ENCODE results near the gene DNAJC5. TPM values are rescaled to one million over a fixed set of nuclear protein-coding genes. Genes with fewer than 3 reads are reported as not detected.

The DNAJC5 gene
- total RNA-seq, 4 donors from 2014 or later, result 41.3 to 137 (median 113) TPM

DNA sequence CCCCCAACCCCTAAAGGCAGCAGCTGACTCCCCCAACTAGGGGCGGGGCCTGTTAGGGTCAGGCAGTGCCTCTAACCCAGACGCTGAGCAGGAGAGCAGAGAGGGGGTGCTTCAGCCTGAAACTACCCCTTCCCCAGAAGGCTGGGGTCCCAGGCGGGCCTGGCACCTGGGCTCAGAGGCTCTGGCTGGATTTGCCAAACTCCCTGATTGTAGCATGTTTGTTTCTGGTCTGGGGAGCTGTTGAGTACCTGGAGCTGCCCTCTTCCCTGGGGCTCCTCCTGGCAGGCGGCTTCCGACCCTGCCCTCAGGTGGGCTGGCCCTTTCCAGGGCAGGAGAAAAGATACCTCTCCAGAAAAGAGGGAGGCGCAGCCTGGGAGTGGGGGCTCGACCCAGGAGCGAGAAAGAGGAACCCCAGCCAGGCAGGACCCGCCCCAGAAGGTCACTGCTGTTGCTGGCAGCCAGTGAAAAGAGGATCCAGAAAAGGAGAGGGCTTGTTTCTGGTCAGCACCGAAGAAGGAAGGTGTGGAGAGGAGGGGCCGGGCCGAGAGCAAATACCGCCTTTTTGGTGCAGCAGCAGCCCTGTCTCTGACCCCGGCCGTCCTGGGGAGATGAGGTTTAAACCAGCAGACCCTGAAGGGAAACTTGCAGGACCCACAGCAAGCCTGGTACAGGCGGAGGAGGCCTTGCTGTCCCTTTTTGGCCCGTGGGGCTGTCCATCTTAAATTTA, 34.4 kb upstream of the DNAJC5 start:
- DNase-seq, result no peak

DNA sequence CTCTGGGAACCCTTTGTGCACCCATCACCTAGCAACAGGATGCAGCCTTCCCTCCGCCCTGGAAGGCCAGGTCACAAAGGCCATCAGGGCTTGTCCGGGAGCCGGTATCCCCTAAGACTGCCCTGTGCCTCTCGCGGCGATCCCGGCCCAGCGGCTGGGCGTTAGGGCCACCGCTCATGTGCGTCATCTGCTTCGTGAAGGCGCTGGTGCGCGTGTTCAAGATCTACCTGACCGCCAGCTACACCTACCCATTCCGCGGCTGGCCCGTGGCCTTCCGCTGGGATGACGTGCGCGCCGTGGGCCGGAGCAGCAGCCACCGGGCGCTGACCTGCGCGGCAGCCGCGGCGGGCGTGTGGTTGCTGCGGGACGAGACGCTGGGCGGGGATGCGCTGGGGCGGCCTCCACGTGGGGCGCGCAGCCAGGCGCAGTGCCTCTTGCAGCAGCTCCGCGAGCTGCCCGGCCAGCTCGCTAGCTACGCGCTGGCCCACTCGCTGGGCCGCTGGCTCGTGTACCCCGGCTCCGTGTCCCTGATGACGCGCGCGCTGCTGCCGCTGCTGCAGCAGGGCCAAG, 33.5 kb upstream of the DNAJC5 start, which contains the start of gene ABHD16B:
Gene ABHD16B (plus strand): TSS at position 134 of the 570 bp plus-strand sequence. CDS start 43 bp downstream, at position 177.
- Histone ChIP-seq H3K27ac (no peak within 1 kb of the TSS), H3K9me3 (no peaks in the 10 kb centered on the region), H3K36me3 (peaks cover 0 to 14% (median 0%) of the 10 kb centered on the region in 3 donors), H3K4me3 (no peak within 1 kb of the TSS), H3K27me3 (no peaks in the 10 kb centered on the region), H3K4me1 (peaks cover 0 to 41% (median 25%) of the 10 kb centered on the region in 4 donors)
- TF ChIP-seq POLR2A (IDR thresholded peaks at IDR 0.05) (no peak), CTCF (IDR thresholded peaks at IDR 0.05) (no peak)
- DNase-seq, result no peak

More for the DNA sequence above, 34.4 kb upstream of the DNAJC5 start:
- Histone ChIP-seq H3K4me1 (peaks cover 0 to 42% (median 21%) of the 10 kb centered on the region in 4 donors), H3K27ac (no peak overlapping the region), H3K9me3 (no peaks in the 10 kb centered on the region), H3K4me3 (no peak overlapping the region), H3K27me3 (no peaks in the 10 kb centered on the region), H3K36me3 (peaks cover 0 to 14% (median 0%) of the 10 kb centered on the region in 3 donors)
- TF ChIP-seq CTCF (IDR thresholded peaks at IDR 0.05) (no peak), POLR2A (IDR thresholded peaks at IDR 0.05) (no peak)

GRCh38 chr20:63861981-63862901, 32.7 kb upstream of the DNAJC5 start:
- H3K9me3 ChIP-seq, result no peaks in the 10 kb centered on the region
- no peaks in the 10 kb centered on the region for H3K27me3 ChIP-seq
- no peak overlapping the region for H3K4me3 ChIP-seq
- H3K27ac ChIP-seq, result no peak overlapping the region
- H3K36me3 ChIP-seq, result peaks cover 0 to 14% (median 0%) of the 10 kb centered on the region in 3 donors
- TF ChIP-seq CTCF (IDR thresholded peaks at IDR 0.05), result no peak
- no peak for TF ChIP-seq POLR2A (IDR thresholded peaks at IDR 0.05)
- DNase-seq, result no peak
- peaks cover 0 to 42% (median 25%) of the 10 kb centered on the region in 4 donors for H3K4me1 ChIP-seq

GRCh38 chr20:63863021-63863797, 31.7 kb upstream of the DNAJC5 start:
- no peak for DNase-seq
- H3K9me3 ChIP-seq, result no peaks in the 10 kb centered on the region
- peak overlapping the region in 3 of 4 donors; percentile 71 to 89 (median 82) for H3K4me3 ChIP-seq
- peaks cover 0 to 18% (median 0%) of the 10 kb centered on the region in 3 donors for H3K36me3 ChIP-seq
- H3K27me3 ChIP-seq, result no peaks in the 10 kb centered on the region
- peak overlapping the region; percentile 88 to 96 (median 93) for H3K27ac ChIP-seq
- H3K4me1 ChIP-seq, result peaks cover 0 to 33% (median 20%) of the 10 kb centered on the region in 4 donors
- TF ChIP-seq CTCF (IDR thresholded peaks at IDR 0.05), result no peak
- TF ChIP-seq POLR2A (IDR thresholded peaks at IDR 0.05), result no peak
